Natural killer cell (primary cell): ENCODE data around the gene STRN. TPM values are rescaled to one million over a fixed set of nuclear protein-coding genes. Genes with fewer than 3 reads are reported as not detected.

Experiments used
- ATAC-seq, 3 donors: fragments of 150-1000 bp in 2 of 3; fragments of 200-7000 bp in 1 of 3; cut with Tn5 transposase; 1 replicate in 1 of 3; 2 replicates in 2 of 3; pipeline ENCODE4 v1.10.0; 2021; ENCODE audit warnings: mild to moderate bottlenecking in 2 of 3, moderate library complexity in 2 of 3
- DNase-seq, 2 donors: peaks; one replicate each; pipeline versions ENCODE4 v3.0.0 to v3.0.0-alpha.2; 2013 to 2021; ENCODE audit warnings: mixed read lengths in 1 of 2
- H3K27ac ChIP-seq: one replicate; pipeline ENCODE4 v1.5.1; 2013; ENCODE audit warnings: mild to moderate bottlenecking, low read length
- H3K27me3 ChIP-seq: one replicate; pipeline ENCODE4 v1.6.1; 2013; ENCODE audit warnings: low read length; ENCODE audit not compliant: control insufficient read depth, insufficient read depth
- H3K36me3 ChIP-seq: one replicate; pipeline ENCODE4 v1.6.1; 2013; ENCODE audit warnings: low read length; ENCODE audit not compliant: control insufficient read depth, insufficient read depth
- H3K4me1 ChIP-seq: one replicate; pipeline ENCODE4 v1.6.1; 2013; ENCODE audit warnings: low read length; ENCODE audit not compliant: control insufficient read depth, insufficient read depth
- H3K4me3 ChIP-seq: one replicate; pipeline ENCODE4 v1.5.1; 2013; ENCODE audit warnings: low read length
- H3K9me3 ChIP-seq: one replicate; pipeline ENCODE4 v1.6.1; 2013; ENCODE audit warnings: low read length; ENCODE audit not compliant: control insufficient read depth, insufficient read depth
- H3K27ac Mint-ChIP-seq, 2 donors: one replicate each; pipeline ENCODE4 v1.8.0; 2022; ENCODE audit warnings: mild to moderate bottlenecking in 2 of 2, mixed read lengths in 2 of 2, moderate library complexity in 1 of 2
- H3K27me3 Mint-ChIP-seq, 2 donors: one replicate each; pipeline ENCODE4 v1.8.0; 2022; ENCODE audit warnings: low read depth in 2 of 2, mixed read lengths in 2 of 2
- H3K36me3 Mint-ChIP-seq: one replicate; pipeline ENCODE4 v1.8.0; 2022; ENCODE audit warnings: mixed read lengths
- H3K4me1 Mint-ChIP-seq, 2 donors: one replicate each; pipeline ENCODE4 v1.8.0; 2022; ENCODE audit warnings: mixed read lengths in 2 of 2
- H3K4me3 Mint-ChIP-seq: one replicate; pipeline ENCODE4 v1.8.0; 2022; ENCODE audit warnings: mild to moderate bottlenecking, moderate library complexity, mixed read lengths
- H3K9me3 Mint-ChIP-seq, 2 donors: one replicate each; pipeline ENCODE4 v1.8.0; 2022; ENCODE audit warnings: mixed read lengths in 2 of 2
- WGBS: methylation state at CpG from one replicate; pipeline ENCODE4 v1.1.7; 2013; ENCODE audit warnings: missing lambda C conversion rate; ENCODE audit not compliant: insufficient coverage; 5-methylcytosine and 5-hydroxymethylcytosine counted together
- intact Hi-C: fragments of 100-400 bp; cut with micrococcal nuclease; formaldehyde crosslinking; loops from one replicate; pipeline ENCODE4 v1.14.2; 2022
- total RNA-seq, 4 donors: library from RNA; stranded (reverse); fragments of 120-200 nt in 1 of 4; gene quantifications; one replicate each; pipeline versions ENCODE4 v1.2.3 to v1.2.4, GENCODE V29; 2013 to 2022
- TF ChIP-seq, protein P1 (sequence below): fragments of 200-600 bp; IDR thresholded peaks from one replicate; pipeline ENCODE4 v1.8.0; 2022; ENCODE audit warnings: antibody characterized with exemption

STRN gene
- total RNA-seq, 3 donors from 2014 or later (not counting 1 experiment from before 2014, with no cell fraction given), result 43.1 to 49.9 (median 43.4) TPM

DNA sequence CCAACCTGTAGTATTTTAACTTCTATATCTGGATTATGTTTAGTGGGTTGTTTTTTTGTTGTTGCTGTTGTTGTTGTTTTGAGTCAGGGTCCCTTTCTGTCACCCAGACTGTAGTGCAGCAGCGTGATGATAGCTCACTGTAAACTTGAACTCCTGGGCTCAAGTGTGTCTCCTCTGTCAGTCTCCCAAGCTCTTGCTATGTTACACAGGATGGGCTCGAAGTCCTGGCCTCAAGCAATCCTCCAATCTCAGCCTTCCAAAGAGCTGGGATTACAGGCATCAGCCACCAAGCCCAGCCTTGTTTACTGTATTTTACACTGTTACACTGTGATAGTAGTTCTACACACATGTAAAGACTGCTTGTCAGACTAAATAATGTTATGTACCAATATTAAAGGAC is 9.7 kb upstream of the STRN start:
- WGBS, result 91% methylated on average over 2 of the region's 2 CpGs
- H3K4me1 Mint-ChIP-seq, result no peaks in the 10 kb centered on the region
- no peak for DNase-seq
- intact Hi-C loops, result no loop called here
- H3K27me3 Mint-ChIP-seq, result no peaks in the 10 kb centered on the region
- no peak overlapping the region for H3K27ac Mint-ChIP-seq
- H3K36me3 Mint-ChIP-seq, result no peaks in the 10 kb centered on the region
- Histone ChIP-seq H3K36me3 (peaks cover 12% of the 10 kb centered on the region), H3K4me1 (no peaks in the 10 kb centered on the region), H3K9me3 (no peaks in the 10 kb centered on the region), H3K4me3 (no peak overlapping the region), H3K27ac (no peak overlapping the region), H3K27me3 (no peaks in the 10 kb centered on the region)
- ATAC-seq, result no peak
- no peak overlapping the region for H3K4me3 Mint-ChIP-seq
- peaks cover 0 to 2% of the 10 kb centered on the region in 2 donors for H3K9me3 Mint-ChIP-seq
- TF ChIP-seq, protein P1, sequence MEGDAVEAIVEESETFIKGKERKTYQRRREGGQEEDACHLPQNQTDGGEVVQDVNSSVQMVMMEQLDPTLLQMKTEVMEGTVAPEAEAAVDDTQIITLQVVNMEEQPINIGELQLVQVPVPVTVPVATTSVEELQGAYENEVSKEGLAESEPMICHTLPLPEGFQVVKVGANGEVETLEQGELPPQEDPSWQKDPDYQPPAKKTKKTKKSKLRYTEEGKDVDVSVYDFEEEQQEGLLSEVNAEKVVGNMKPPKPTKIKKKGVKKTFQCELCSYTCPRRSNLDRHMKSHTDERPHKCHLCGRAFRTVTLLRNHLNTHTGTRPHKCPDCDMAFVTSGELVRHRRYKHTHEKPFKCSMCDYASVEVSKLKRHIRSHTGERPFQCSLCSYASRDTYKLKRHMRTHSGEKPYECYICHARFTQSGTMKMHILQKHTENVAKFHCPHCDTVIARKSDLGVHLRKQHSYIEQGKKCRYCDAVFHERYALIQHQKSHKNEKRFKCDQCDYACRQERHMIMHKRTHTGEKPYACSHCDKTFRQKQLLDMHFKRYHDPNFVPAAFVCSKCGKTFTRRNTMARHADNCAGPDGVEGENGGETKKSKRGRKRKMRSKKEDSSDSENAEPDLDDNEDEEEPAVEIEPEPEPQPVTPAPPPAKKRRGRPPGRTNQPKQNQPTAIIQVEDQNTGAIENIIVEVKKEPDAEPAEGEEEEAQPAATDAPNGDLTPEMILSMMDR, result no peak

DNA sequence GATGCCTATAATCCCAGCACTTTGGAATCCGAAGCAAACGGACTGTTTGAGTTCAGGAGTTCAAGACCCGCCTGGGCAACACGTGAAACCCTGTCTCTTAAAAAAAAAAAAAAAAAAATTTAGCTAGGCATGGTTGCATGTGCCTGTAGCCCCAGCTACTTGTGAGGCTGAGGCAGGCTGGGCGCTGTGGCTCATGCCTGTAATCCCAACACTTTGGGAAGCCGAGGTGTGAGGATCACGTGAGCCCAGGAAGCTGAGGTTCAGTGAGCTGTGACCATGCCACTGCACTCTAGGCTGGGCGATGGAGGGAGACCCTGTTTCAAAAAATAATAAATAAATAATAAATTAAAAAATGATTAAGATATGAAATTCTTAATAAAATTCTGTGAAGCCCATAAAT is 9.0 kb upstream of the STRN start:
- Mint-ChIP-seq H3K36me3 (no peaks in the 10 kb centered on the region), H3K27ac (no peak overlapping the region), H3K27me3 (no peaks in the 10 kb centered on the region), H3K9me3 (peaks cover 0 to 2% of the 10 kb centered on the region in 2 donors), H3K4me1 (no peaks in the 10 kb centered on the region), H3K4me3 (no peak overlapping the region)
- no peak overlapping the region for H3K27ac ChIP-seq
- ATAC-seq (no peak), DNase-seq (no peak)
- H3K4me3 ChIP-seq, result no peak overlapping the region
- WGBS, result 96% methylated on average over 6 of the region's 8 CpGs
- H3K27me3 ChIP-seq, result no peaks in the 10 kb centered on the region
- no peaks in the 10 kb centered on the region for H3K4me1 ChIP-seq
- TF ChIP-seq, protein P1, result no peak
- H3K36me3 ChIP-seq, result peaks cover 6% of the 10 kb centered on the region
- H3K9me3 ChIP-seq, result no peaks in the 10 kb centered on the region
- intact Hi-C loops, result no loop called here

DNA sequence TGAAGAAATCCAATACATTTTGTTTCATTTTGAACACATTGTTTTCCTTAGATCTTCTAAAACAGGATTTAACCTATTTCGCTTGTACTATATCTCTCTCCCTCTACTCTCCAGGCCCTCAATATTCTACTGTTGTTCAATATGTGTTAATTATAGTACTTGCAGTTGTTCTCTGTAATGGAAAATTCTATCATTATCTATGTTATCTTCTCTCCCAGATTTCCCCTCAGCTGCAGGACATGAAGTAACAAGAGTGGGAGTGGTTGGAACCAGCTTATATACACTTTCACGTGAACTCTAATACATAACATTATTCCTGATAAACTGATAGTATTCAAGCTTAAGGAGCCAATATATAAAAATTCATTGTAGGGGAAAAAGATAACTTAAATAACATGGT is 7.0 kb upstream of the STRN start:
- no CpG with 5 or more reads among the region's 2 CpGs for WGBS
- Mint-ChIP-seq H3K27ac (no peak overlapping the region), H3K36me3 (no peaks in the 10 kb centered on the region), H3K4me3 (no peak overlapping the region), H3K27me3 (no peaks in the 10 kb centered on the region), H3K9me3 (peaks cover 0 to 2% of the 10 kb centered on the region in 2 donors), H3K4me1 (no peaks in the 10 kb centered on the region)
- no peaks in the 10 kb centered on the region for H3K36me3 ChIP-seq
- no peaks in the 10 kb centered on the region for H3K9me3 ChIP-seq
- TF ChIP-seq, protein P1, result no peak
- no peak overlapping the region for H3K4me3 ChIP-seq
- ATAC-seq, result no peak
- no peak overlapping the region for H3K27ac ChIP-seq
- intact Hi-C loops, result no loop called here
- H3K27me3 ChIP-seq, result no peaks in the 10 kb centered on the region
- no peak for DNase-seq
- H3K4me1 ChIP-seq, result no peaks in the 10 kb centered on the region

DNA sequence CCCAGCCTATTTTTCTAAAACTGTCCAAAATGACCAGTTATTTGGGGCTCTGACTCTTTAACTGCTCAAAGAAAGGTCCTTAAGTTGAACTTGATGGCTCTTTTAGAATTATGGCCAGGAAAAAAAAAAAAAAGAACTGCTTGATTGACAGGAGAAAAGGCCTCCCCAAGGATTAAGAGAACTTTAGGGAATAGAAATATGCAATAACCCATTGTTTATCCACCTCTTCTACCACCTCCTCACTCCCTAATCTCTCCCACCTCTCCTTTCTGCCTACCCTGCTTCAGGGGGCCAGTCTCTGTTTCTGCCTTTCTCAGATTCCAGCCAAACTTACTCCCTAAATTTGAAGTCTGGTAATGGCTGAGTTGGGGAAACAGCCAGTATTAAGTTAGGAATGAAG is 5.7 kb upstream of the STRN start:
- H3K4me1 ChIP-seq, result peaks cover 3% of the 10 kb centered on the region
- ATAC-seq (no peak), DNase-seq (no peak)
- TF ChIP-seq, protein P1, result no peak
- H3K27me3 Mint-ChIP-seq, result no peaks in the 10 kb centered on the region
- H3K36me3 ChIP-seq, result no peaks in the 10 kb centered on the region
- H3K9me3 ChIP-seq, result no peaks in the 10 kb centered on the region
- no peaks in the 10 kb centered on the region for H3K36me3 Mint-ChIP-seq
- no peak overlapping the region for H3K4me3 ChIP-seq
- H3K4me3 Mint-ChIP-seq, result no peak overlapping the region
- H3K9me3 Mint-ChIP-seq, result no peaks in the 10 kb centered on the region
- no peaks in the 10 kb centered on the region for H3K27me3 ChIP-seq
- H3K4me1 Mint-ChIP-seq, result peaks cover 8 to 12% of the 10 kb centered on the region in 2 donors
- no peak overlapping the region for H3K27ac Mint-ChIP-seq
- no peak overlapping the region for H3K27ac ChIP-seq
- intact Hi-C loops, result no loop called here
